ENCODE results near the gene RAET1L. TPM values are rescaled to one million over a fixed set of nuclear protein-coding genes. Genes with fewer than 3 reads are reported as not detected.

The RAET1L gene
- total and polyA plus RNA-seq, 2 experiments from 2014 or later = not detected

GRCh38 chr6:150001295-150002008 lies 23.9 kb downstream of the RAET1L start (continued):
- TF ChIP-seq STAT1 (IDR thresholded peaks at IDR 0.05; ENCODE audit: unreplicated experiment) (no peak), ZNF114 (CRISPR knock-in tag; IDR thresholded peaks at IDR 0.05) (no peak), ZNF331 (CRISPR knock-in tag; IDR thresholded peaks at IDR 0.05; ENCODE audit: low read depth) (no peak), ZNF462 (CRISPR knock-in tag; IDR thresholded peaks at IDR 0.05) (no peak), POLR2AphosphoS5 (IDR thresholded peaks at IDR 0.05; ENCODE audit: low read depth) (no peak), EZH2phosphoT487 (IDR thresholded peaks at IDR 0.05; ENCODE audit: unreplicated experiment) (no peak)
- TF ChIP-seq, protein P1, sequence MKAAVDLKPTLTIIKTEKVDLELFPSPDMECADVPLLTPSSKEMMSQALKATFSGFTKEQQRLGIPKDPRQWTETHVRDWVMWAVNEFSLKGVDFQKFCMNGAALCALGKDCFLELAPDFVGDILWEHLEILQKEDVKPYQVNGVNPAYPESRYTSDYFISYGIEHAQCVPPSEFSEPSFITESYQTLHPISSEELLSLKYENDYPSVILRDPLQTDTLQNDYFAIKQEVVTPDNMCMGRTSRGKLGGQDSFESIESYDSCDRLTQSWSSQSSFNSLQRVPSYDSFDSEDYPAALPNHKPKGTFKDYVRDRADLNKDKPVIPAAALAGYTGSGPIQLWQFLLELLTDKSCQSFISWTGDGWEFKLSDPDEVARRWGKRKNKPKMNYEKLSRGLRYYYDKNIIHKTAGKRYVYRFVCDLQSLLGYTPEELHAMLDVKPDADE (IDR thresholded peaks at IDR 0.05) = no peak

DNA sequence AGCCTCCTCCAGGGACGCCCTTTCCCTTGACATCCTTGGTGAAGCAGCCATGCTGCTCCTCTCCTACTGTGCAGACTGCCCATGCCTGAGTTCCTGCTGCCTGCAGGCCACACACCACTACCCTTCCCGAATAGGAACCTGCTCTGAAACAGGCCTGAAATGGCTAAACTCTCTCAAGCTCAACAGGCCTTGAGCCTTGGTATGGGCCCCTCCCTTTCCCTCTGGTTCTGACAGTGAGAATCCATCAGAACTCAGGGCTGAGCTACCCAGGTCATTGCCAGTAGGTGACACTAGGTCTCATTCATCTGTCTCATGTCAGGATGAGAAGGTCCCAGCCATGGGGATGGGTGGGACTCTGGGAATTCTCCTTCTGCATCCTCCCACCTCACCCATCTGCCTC lies 25.7 kb downstream of the RAET1L start:
- H3K36me3 ChIP-seq (ENCODE audit: insufficient read depth) = no peaks in the 10 kb centered on the region
- no peak overlapping the region for H3K27ac ChIP-seq (ENCODE audit: low read depth)
- H3K4me3 Mint-ChIP-seq = no peak overlapping the region
- no peaks in the 10 kb centered on the region for H3F3A ChIP-seq (replicated peaks; ENCODE audit: low read depth)
- H3K27ac Mint-ChIP-seq = no peak overlapping the region
- ATAC-seq (no peak), DNase-seq (ENCODE audit: low spot score) (no peak)
- H3K9me3 Mint-ChIP-seq = no peaks in the 10 kb centered on the region
- H3K9me2 ChIP-seq (ENCODE audit: insufficient read depth) = no peaks in the 10 kb centered on the region
- H3K4me1 ChIP-seq (ENCODE audit: insufficient read depth) = no peaks in the 10 kb centered on the region
- H3K27me3 ChIP-seq (ENCODE audit: insufficient read depth) = peaks cover 56% of the 10 kb centered on the region
- H3K79me2 ChIP-seq (replicated peaks; ENCODE audit: insufficient read depth) = no peaks in the 10 kb centered on the region
- peaks cover 7% of the 10 kb centered on the region for H3K4me1 Mint-ChIP-seq
- no peak overlapping the region for H3K4me2 ChIP-seq
- peaks cover 3% of the 10 kb centered on the region; the same call in 1 of the 3 replicates for H3K36me3 Mint-ChIP-seq (ENCODE audit: low read depth)
- H4K20me1 ChIP-seq (replicated peaks; ENCODE audit: insufficient read depth) = no peaks in the 10 kb centered on the region
- peaks cover 37% of the 10 kb centered on the region for H3K27me3 Mint-ChIP-seq (ENCODE audit: insufficient read depth, low read depth, poor library complexity)
- no peak overlapping the region for H2AFZ ChIP-seq
- no peak overlapping the region for H3K4me3 ChIP-seq
- TF ChIP-seq, protein P2, sequence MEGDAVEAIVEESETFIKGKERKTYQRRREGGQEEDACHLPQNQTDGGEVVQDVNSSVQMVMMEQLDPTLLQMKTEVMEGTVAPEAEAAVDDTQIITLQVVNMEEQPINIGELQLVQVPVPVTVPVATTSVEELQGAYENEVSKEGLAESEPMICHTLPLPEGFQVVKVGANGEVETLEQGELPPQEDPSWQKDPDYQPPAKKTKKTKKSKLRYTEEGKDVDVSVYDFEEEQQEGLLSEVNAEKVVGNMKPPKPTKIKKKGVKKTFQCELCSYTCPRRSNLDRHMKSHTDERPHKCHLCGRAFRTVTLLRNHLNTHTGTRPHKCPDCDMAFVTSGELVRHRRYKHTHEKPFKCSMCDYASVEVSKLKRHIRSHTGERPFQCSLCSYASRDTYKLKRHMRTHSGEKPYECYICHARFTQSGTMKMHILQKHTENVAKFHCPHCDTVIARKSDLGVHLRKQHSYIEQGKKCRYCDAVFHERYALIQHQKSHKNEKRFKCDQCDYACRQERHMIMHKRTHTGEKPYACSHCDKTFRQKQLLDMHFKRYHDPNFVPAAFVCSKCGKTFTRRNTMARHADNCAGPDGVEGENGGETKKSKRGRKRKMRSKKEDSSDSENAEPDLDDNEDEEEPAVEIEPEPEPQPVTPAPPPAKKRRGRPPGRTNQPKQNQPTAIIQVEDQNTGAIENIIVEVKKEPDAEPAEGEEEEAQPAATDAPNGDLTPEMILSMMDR (conservative IDR thresholded peaks at IDR 0.05; ENCODE audit: low read depth in 2 of 2) = no peak
- TF ChIP-seq CREB1 (CRISPR knock-in tag; IDR thresholded peaks at IDR 0.05; ENCODE audit: low read depth) = no peak
- no peak for TF ChIP-seq STAT1 (IDR thresholded peaks at IDR 0.05; ENCODE audit: unreplicated experiment)
- no peak for TF ChIP-seq EZH2phosphoT487 (IDR thresholded peaks at IDR 0.05; ENCODE audit: unreplicated experiment)
- TF ChIP-seq EZH2 (IDR thresholded peaks at IDR 0.05; ENCODE audit: low read depth, unreplicated experiment) = no peak

Data from GM23338 (cell line).